Measurements from ENCODE around the gene RHOBTB1.
A peak's percentile ranks its signal among the peaks of the same experiment; 100 is the strongest.

The RHOBTB1 gene

GRCh38 chr10:60903096-60903495, 40.9 kb downstream of the RHOBTB1 start:
- DNase-seq, result no peak

- no peak for DNase-seq
These were observed 42.3 kb downstream of the RHOBTB1 start for GRCh38 chr10:60901561-60902235.

- DNase-seq, result no peak
These were observed 44.7 kb downstream of the RHOBTB1 start for GRCh38 chr10:60899266-60899665.

GRCh38 chr10:60898321-60898720, 45.7 kb downstream of the RHOBTB1 start:
- DNase-seq, result no peak

- no peak for DNase-seq
These were observed 47.2 kb downstream of the RHOBTB1 start for GRCh38 chr10:60896810-60897209.

- DNase-seq, result no peak
These were observed 48.0 kb downstream of the RHOBTB1 start for GRCh38 chr10:60896033-60896432.

GRCh38 chr10:60894786-60895185, 49.2 kb downstream of the RHOBTB1 start:
- DNase-seq, result no peak

- DNase-seq, result no peak
These were observed 50.8 kb downstream of the RHOBTB1 start for GRCh38 chr10:60893231-60893630.

- DNase-seq, result no peak
These were observed 51.4 kb downstream of the RHOBTB1 start for GRCh38 chr10:60892571-60892970.

GRCh38 chr10:60890811-60891210, 53.2 kb downstream of the RHOBTB1 start:
- no peak for DNase-seq

- peak; percentile 1 to 3 for DNase-seq
These were observed 60.8 kb downstream of the RHOBTB1 start for GRCh38 chr10:60883187-60883586.

- DNase-seq, result peak; percentile 15 to 17
These were observed 65.8 kb downstream of the RHOBTB1 start for GRCh38 chr10:60878224-60878623.

- DNase-seq, result no peak
These were observed 66.2 kb downstream of the RHOBTB1 start for GRCh38 chr10:60877777-60878120.

- no peak for DNase-seq
These were observed 66.8 kb downstream of the RHOBTB1 start for GRCh38 chr10:60877061-60877776.

GRCh38 chr10:60873758-60874157, 70.2 kb downstream of the RHOBTB1 start:
- DNase-seq, result no peak

- no peak for DNase-seq
These were observed 71.5 kb downstream of the RHOBTB1 start for GRCh38 chr10:60872451-60872850.

- DNase-seq, result no peak
These were observed 72.8 kb downstream of the RHOBTB1 start for GRCh38 chr10:60871215-60871614.

GRCh38 chr10:60870803-60871202, 73.2 kb downstream of the RHOBTB1 start:
- no peak for DNase-seq

- no peak for DNase-seq
These were observed 73.6 kb downstream of the RHOBTB1 start for GRCh38 chr10:60870416-60870728.

- no peak for DNase-seq
These were observed 74.2 kb downstream of the RHOBTB1 start for GRCh38 chr10:60869652-60870415.

GRCh38 chr10:60868946-60869345, 75.0 kb downstream of the RHOBTB1 start:
- no peak for DNase-seq

- no peak for DNase-seq
These were observed 78.7 kb downstream of the RHOBTB1 start for GRCh38 chr10:60865198-60865783.

GRCh38 chr10:60863796-60864195, 80.2 kb downstream of the RHOBTB1 start:
- no peak for DNase-seq

- no peak for DNase-seq
These were observed 81.5 kb downstream of the RHOBTB1 start for GRCh38 chr10:60862517-60862916.
